ENCODE results near the gene SLC25A30. TPM values are rescaled to one million over a fixed set of nuclear protein-coding genes. Genes with fewer than 3 reads are reported as not detected.

The SLC25A30 gene
- total RNA-seq, 1 donor from 2014 or later = 6.8 TPM

DNA sequence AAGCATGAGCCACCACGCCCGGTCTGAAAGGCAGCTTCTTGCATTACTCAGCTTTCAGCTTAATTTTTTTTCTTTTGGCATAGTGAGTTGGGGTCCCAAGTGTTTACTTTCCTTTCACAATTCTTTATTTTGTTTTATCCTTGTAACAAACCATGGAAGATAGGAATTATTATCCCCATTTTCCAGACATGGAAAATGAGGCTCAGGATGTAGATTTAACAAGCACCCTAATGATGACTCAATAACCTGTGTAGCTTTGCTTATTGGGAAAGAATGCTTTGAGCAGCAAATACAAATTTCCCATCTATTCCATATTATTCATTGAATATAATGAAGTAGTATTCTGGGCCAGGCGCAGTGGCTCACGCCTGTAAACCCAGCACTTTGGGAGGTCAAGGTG lies 33.1 kb upstream of the SLC25A30 start:
- Histone ChIP-seq H3F3A (ENCODE audit: low read depth) (no peaks in the 10 kb centered on the region), H3K9ac (no peak overlapping the region), H3K9me3 (ENCODE audit: low read depth) (no peaks in the 10 kb centered on the region), H3K79me2 (ENCODE audit: low read depth) (no peaks in the 10 kb centered on the region), H4K20me1 (ENCODE audit: low read depth) (no peaks in the 10 kb centered on the region), H3K27ac (no peak overlapping the region), H3K4me1 (no peaks in the 10 kb centered on the region), H2AFZ (replicated peaks) (no peak overlapping the region), H3K4me2 (no peak overlapping the region), H3K27me3 (no peaks in the 10 kb centered on the region), H3K4me3 (no peak overlapping the region), H3K36me3 (no peaks in the 10 kb centered on the region)
- DNase-seq (ENCODE audit: low spot score) = no peak
- Mint-ChIP-seq H3K27me3 (ENCODE audit: insufficient read depth, low read depth) (peaks cover 3% of the 10 kb centered on the region), H3K4me1 (peaks cover 2% of the 10 kb centered on the region), H3K9me3 (no peaks in the 10 kb centered on the region), H3K4me3 (no peak overlapping the region), H3K27ac (no peak overlapping the region), H3K36me3 (no peaks in the 10 kb centered on the region)
- no peak for TF ChIP-seq EZH2 (IDR thresholded peaks at IDR 0.05)
- TF ChIP-seq, protein P1, sequence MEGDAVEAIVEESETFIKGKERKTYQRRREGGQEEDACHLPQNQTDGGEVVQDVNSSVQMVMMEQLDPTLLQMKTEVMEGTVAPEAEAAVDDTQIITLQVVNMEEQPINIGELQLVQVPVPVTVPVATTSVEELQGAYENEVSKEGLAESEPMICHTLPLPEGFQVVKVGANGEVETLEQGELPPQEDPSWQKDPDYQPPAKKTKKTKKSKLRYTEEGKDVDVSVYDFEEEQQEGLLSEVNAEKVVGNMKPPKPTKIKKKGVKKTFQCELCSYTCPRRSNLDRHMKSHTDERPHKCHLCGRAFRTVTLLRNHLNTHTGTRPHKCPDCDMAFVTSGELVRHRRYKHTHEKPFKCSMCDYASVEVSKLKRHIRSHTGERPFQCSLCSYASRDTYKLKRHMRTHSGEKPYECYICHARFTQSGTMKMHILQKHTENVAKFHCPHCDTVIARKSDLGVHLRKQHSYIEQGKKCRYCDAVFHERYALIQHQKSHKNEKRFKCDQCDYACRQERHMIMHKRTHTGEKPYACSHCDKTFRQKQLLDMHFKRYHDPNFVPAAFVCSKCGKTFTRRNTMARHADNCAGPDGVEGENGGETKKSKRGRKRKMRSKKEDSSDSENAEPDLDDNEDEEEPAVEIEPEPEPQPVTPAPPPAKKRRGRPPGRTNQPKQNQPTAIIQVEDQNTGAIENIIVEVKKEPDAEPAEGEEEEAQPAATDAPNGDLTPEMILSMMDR (IDR thresholded peaks at IDR 0.05) = no peak
- no peak for TF ChIP-seq EZH2phosphoT487 (IDR thresholded peaks at IDR 0.05)

DNA sequence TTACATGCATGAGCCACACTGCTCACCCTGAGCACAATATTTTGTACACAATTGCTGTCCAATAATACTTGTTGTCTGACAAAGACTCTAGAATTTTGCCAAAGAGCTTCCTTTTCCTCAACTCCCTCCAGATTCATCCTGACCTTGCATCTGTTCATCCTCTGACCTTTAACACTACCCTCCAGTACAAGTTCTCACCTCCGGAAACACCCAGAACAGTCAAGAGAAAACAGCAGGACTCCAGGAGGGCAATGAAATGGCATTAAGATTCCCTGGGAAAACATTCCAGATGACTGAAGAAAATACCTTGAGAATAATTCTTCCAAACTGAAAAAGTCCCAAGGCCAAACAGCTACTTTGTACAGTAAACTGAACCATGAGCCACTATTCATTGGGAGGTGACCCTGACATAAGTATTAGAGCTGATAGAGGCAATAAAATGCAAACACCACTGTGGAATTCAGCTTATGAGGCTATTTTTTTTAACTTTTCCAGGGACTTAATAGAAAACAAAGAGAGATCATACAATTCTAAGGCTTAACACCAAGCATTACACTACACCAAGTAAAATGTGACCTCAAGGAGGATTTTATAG lies 30.9 kb upstream of the SLC25A30 start:
- no peak for DNase-seq (ENCODE audit: low spot score)
- Mint-ChIP-seq H3K9me3 (no peaks in the 10 kb centered on the region), H3K27me3 (ENCODE audit: insufficient read depth, low read depth) (peaks cover 3% of the 10 kb centered on the region), H3K4me1 (peaks cover 2% of the 10 kb centered on the region), H3K4me3 (no peak overlapping the region), H3K27ac (no peak overlapping the region), H3K36me3 (no peaks in the 10 kb centered on the region)
- Histone ChIP-seq H3K27ac (no peak overlapping the region), H4K20me1 (ENCODE audit: low read depth) (no peaks in the 10 kb centered on the region), H3K9me3 (ENCODE audit: low read depth) (no peaks in the 10 kb centered on the region), H3K4me2 (no peak overlapping the region), H3K9ac (no peak overlapping the region), H3K27me3 (no peaks in the 10 kb centered on the region), H3F3A (ENCODE audit: low read depth) (no peaks in the 10 kb centered on the region), H3K4me3 (no peak overlapping the region), H3K36me3 (no peaks in the 10 kb centered on the region), H2AFZ (replicated peaks) (no peak overlapping the region), H3K79me2 (ENCODE audit: low read depth) (no peaks in the 10 kb centered on the region), H3K4me1 (no peaks in the 10 kb centered on the region)
- TF ChIP-seq EZH2 (IDR thresholded peaks at IDR 0.05) = no peak
- no peak for TF ChIP-seq EZH2phosphoT487 (IDR thresholded peaks at IDR 0.05)
- TF ChIP-seq, protein P1 (IDR thresholded peaks at IDR 0.05) = no peak

DNA sequence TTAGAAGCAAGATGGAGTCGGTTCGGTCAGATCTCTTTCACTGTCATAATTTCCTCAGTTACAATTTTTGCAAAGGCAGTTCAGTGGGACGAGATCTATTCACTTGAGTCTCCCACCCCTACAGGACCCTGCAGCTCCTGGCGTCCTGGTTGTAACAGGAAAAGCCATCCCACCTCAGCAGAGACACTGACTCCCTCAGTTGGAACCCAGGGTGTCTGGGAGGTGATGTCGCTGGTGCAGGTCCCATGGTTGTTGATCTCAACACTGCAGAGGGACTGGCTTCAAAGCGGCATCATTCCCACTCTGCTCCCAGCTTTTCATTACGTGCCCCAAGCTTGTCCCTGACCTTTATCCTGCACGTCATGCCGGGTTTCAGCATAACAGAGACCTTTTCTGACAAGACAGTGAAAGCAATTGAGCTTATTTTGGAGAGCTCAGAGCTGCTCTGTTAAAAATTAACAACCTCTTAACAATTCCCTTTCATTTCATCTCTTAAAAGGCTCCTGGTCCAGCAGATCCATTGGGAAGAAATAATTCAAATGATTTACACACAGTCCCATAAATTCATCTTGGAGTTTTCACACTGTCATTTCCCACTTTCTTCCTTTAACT lies 29.0 kb upstream of the SLC25A30 start:
- no peak overlapping the region for H3K4me3 Mint-ChIP-seq
- H3F3A ChIP-seq (ENCODE audit: low read depth) = no peaks in the 10 kb centered on the region
- H3K27ac Mint-ChIP-seq = no peak overlapping the region
- no peaks in the 10 kb centered on the region for H4K20me1 ChIP-seq (ENCODE audit: low read depth)
- no peaks in the 10 kb centered on the region for H3K36me3 ChIP-seq
- H3K27me3 Mint-ChIP-seq (ENCODE audit: insufficient read depth, low read depth) = peaks cover 3% of the 10 kb centered on the region
- no peaks in the 10 kb centered on the region for H3K4me1 ChIP-seq
- H3K9ac ChIP-seq = no peak overlapping the region
- no peaks in the 10 kb centered on the region for H3K9me3 ChIP-seq (ENCODE audit: low read depth)
- H3K4me3 ChIP-seq = no peak overlapping the region
- H3K4me2 ChIP-seq = no peak overlapping the region
- H2AFZ ChIP-seq (replicated peaks) = no peak overlapping the region
- H3K27ac ChIP-seq = no peak overlapping the region
- TF ChIP-seq, protein P1 (IDR thresholded peaks at IDR 0.05) = no peak
- no peak for TF ChIP-seq EZH2 (IDR thresholded peaks at IDR 0.05)
- no peak for TF ChIP-seq EZH2phosphoT487 (IDR thresholded peaks at IDR 0.05)
- no peaks in the 10 kb centered on the region for H3K36me3 Mint-ChIP-seq
- H3K4me1 Mint-ChIP-seq = peaks cover 2% of the 10 kb centered on the region
- H3K79me2 ChIP-seq (ENCODE audit: low read depth) = no peaks in the 10 kb centered on the region
- no peaks in the 10 kb centered on the region for H3K27me3 ChIP-seq
- no peak for DNase-seq (ENCODE audit: low spot score)
- no peaks in the 10 kb centered on the region for H3K9me3 Mint-ChIP-seq
